ENCODE results near the gene FNIP1. TPM values are rescaled to one million over a fixed set of nuclear protein-coding genes. Genes with fewer than 3 reads are reported as not detected.

Gene FNIP1
- total and polyA plus RNA-seq, 9 of the 15 experiments (the other 6 are each of a cell fraction or from before 2014, with no cell fraction given): 5.0 to 32.8 (median 18.4) TPM

DNA sequence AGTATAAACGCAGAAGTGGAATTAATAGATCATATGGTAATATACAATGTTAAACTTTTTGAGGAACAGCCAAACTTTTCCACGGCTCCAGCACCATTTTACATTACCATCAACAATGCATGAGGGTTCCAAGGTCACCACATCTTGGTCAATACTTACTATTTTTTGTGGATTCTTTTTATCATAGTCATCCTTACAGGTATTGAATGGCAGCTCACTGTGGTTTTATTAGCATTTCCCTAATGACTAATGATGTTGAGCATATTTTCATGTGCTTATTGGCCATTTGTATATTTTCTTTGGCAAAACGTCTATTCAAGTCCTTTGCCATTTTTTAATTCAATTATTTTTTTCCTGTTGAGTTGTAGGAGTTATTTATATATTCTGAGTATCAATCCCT lies 147.7 kb downstream of the FNIP1 start:
- no peaks in the 10 kb centered on the region for H3K9me1 ChIP-seq (ENCODE audit: control insufficient read depth, insufficient read depth, low read length)
- DNase-seq (ENCODE audit: extremely low read depth in 1 of 4, low spot score in 3 of 4): no peak
- CTCF ChIA-PET (ENCODE audit: low intra/inter-chr PET ratio): no interaction called here
- POLR2A ChIA-PET: interaction anchor here (0.9 kb wide), 1 partner anchor 10 kb away, joined by 3 read pairs; no protein-coding TSS in a partner anchor
- H4K20me1 ChIP-seq (replicated peaks; ENCODE audit: control insufficient read depth, insufficient read depth, low read length): no peaks in the 10 kb centered on the region
- no peaks in the 10 kb centered on the region for H3K4me1 ChIP-seq (replicated peaks in 1 of 2; ENCODE audit: control insufficient read depth in 2 of 2, insufficient read depth in 2 of 2, low read length in 2 of 2)
- H3K4me3 ChIP-seq: no peak overlapping the region
- 85% methylated on average over 3 of the region's 3 CpGs for WGBS (ENCODE audit: insufficient coverage, low coverage, missing lambda C conversion rate)
- no peak for ATAC-seq
- in situ Hi-C loops (cut with MboI) (no loop called here), intact Hi-C loops (cut with micrococcal nuclease) (no loop called here)
- TF ChIP-seq MBD2 (IDR thresholded peaks at IDR 0.05; ENCODE audit: borderline replicate concordance, low read depth) (no peak), BCOR (IDR thresholded peaks at IDR 0.05) (no peak), ZKSCAN1 (IDR thresholded peaks at IDR 0.05; ENCODE audit: low read depth, low read length) (no peak), NFXL1 (CRISPR knock-in tag; IDR thresholded peaks at IDR 0.05) (no peak), TAF9B (IDR thresholded peaks at IDR 0.05; ENCODE audit: partially characterized antibody) (no peak), MAFG (tag; conservative IDR thresholded peaks at IDR 0.05) (no peak), ZNF717 (CRISPR knock-in tag; IDR thresholded peaks at IDR 0.05) (no peak), ZNF830 (CRISPR knock-in tag; IDR thresholded peaks at IDR 0.05) (no peak), MTA3 (IDR thresholded peaks at IDR 0.05; ENCODE audit: borderline replicate concordance) (no peak)
- TF ChIP-seq, protein P1, sequence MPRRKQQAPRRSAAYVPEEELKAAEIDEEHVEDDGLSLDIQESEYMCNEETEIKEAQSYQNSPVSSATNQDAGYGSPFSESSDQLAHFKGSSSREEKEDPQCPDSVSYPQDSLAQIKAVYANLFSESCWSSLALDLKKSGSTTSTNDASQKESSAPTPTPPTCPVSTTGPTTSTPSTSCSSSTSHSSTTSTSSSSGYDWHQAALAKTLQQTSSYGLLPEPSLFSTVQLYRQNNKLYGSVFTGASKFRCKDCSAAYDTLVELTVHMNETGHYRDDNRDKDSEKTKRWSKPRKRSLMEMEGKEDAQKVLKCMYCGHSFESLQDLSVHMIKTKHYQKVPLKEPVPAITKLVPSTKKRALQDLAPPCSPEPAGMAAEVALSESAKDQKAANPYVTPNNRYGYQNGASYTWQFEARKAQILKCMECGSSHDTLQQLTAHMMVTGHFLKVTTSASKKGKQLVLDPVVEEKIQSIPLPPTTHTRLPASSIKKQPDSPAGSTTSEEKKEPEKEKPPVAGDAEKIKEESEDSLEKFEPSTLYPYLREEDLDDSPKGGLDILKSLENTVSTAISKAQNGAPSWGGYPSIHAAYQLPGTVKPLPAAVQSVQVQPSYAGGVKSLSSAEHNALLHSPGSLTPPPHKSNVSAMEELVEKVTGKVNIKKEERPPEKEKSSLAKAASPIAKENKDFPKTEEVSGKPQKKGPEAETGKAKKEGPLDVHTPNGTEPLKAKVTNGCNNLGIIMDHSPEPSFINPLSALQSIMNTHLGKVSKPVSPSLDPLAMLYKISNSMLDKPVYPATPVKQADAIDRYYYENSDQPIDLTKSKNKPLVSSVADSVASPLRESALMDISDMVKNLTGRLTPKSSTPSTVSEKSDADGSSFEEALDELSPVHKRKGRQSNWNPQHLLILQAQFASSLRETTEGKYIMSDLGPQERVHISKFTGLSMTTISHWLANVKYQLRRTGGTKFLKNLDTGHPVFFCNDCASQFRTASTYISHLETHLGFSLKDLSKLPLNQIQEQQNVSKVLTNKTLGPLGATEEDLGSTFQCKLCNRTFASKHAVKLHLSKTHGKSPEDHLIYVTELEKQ (CRISPR knock-in tag; IDR thresholded peaks at IDR 0.05): no peak
- TF ChIP-seq, protein P2, sequence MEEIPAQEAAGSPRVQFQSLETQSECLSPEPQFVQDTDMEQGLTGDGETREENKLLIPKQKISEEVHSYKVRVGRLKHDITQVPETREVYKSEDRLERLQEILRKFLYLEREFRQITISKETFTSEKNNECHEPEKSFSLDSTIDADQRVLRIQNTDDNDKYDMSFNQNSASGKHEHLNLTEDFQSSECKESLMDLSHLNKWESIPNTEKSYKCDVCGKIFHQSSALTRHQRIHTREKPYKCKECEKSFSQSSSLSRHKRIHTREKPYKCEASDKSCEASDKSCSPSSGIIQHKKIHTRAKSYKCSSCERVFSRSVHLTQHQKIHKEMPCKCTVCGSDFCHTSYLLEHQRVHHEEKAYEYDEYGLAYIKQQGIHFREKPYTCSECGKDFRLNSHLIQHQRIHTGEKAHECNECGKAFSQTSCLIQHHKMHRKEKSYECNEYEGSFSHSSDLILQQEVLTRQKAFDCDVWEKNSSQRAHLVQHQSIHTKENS (CRISPR knock-in tag; IDR thresholded peaks at IDR 0.05): no peak
- TF ChIP-seq, protein P3, sequence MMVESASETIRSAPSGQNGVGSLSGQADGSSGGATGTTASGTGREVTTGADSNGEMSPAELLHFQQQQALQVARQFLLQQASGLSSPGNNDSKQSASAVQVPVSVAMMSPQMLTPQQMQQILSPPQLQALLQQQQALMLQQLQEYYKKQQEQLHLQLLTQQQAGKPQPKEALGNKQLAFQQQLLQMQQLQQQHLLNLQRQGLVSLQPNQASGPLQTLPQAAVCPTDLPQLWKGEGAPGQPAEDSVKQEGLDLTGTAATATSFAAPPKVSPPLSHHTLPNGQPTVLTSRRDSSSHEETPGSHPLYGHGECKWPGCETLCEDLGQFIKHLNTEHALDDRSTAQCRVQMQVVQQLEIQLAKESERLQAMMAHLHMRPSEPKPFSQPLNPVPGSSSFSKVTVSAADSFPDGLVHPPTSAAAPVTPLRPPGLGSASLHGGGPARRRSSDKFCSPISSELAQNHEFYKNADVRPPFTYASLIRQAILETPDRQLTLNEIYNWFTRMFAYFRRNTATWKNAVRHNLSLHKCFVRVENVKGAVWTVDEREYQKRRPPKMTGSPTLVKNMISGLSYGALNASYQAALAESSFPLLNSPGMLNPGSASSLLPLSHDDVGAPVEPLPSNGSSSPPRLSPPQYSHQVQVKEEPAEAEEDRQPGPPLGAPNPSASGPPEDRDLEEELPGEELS (CRISPR knock-in tag; IDR thresholded peaks at IDR 0.05; ENCODE audit: borderline replicate concordance): no peak
- TF ChIP-seq, protein P4, sequence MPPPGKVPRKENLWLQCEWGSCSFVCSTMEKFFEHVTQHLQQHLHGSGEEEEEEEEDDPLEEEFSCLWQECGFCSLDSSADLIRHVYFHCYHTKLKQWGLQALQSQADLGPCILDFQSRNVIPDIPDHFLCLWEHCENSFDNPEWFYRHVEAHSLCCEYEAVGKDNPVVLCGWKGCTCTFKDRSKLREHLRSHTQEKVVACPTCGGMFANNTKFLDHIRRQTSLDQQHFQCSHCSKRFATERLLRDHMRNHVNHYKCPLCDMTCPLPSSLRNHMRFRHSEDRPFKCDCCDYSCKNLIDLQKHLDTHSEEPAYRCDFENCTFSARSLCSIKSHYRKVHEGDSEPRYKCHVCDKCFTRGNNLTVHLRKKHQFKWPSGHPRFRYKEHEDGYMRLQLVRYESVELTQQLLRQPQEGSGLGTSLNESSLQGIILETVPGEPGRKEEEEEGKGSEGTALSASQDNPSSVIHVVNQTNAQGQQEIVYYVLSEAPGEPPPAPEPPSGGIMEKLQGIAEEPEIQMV (tag; conservative IDR thresholded peaks at IDR 0.05; ENCODE audit: low read depth): no peak
- H3K36me3 ChIP-seq (ENCODE audit: control insufficient read depth, insufficient read depth, low read length): peaks cover 78% of the 10 kb centered on the region
- no peaks in the 10 kb centered on the region for H3K9me3 ChIP-seq (replicated peaks; ENCODE audit: control insufficient read depth, insufficient read depth, low read depth, low read length)
- no TSS peak for BruUV-seq (replicated peaks)
- no peak overlapping the region for H3K4me2 ChIP-seq (ENCODE audit: insufficient read depth, low read length)
- H2AFZ ChIP-seq (ENCODE audit: low read depth, low read length): no peak overlapping the region
- H3K27me3 ChIP-seq (ENCODE audit: control insufficient read depth in 2 of 2, insufficient read depth in 2 of 2, low read length in 2 of 2): no peaks in the 10 kb centered on the region
- no peak for FAIRE-seq
- H3K27ac ChIP-seq (ENCODE audit: extremely low read depth, low read depth, low read length): no peak overlapping the region
- H3K79me2 ChIP-seq (ENCODE audit: control insufficient read depth, insufficient read depth, low read length): no peaks in the 10 kb centered on the region
- H3K9ac ChIP-seq (ENCODE audit: insufficient read depth in 1 of 2, low read depth in 2 of 2, low read length in 2 of 2): no peak overlapping the region

Data from K562 (cell line).